Umbilical cord (tissue), 2 donors: ENCODE measurements around the gene UBXN10. TPM values are rescaled to one million over a fixed set of nuclear protein-coding genes. Genes with fewer than 3 reads are reported as not detected.

Experiments used
- DNase-seq: peaks from one replicate; pipeline ENCODE4 v3.0.0-alpha.2; 2015; ENCODE audit warnings: low spot score
- total RNA-seq: library from RNA; depleted of rRNA; stranded (reverse); fragments of >200 nt; gene quantifications from one replicate; pipeline ENCODE4 v1.2.3, GENCODE V29; 2014; ENCODE audit warnings: low replicate concordance; ENCODE audit not compliant: insufficient read depth

The UBXN10 gene
- total RNA-seq, 1 donor from 2014 or later: 0.48 TPM

DNA sequence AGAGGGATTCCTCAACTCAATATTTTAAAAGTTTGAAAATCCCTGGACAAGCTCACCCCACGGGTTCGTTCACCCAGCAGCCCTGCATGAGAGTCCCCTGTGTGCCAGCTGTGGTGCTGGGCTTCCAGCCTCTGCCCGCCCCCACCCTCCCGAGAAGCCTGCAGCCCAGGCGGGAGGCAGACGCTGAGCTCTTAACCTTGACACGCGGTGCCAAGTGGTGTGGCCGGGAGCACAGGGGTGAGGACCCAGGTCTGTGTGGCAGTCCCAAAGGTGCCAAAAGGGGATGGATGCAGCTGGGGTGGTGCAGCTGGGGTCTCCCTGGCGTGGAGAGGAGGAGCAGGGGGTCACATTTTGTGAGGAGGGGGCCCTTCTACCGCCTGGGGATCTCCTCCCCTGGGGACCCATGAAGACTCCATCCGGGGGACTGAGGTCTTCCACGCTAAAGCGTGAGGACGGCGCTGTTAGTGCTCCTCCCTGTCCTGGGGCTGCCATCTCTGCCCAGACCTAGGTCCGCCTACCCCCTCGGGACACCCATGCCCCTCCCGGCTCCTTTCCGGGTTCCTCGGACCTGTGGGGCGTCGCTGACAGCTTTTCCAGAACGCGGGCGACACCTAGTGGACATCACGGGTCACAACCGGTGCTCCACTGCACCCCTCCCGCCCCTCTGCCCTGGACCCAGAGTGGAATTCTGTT, 33.8 kb upstream of the UBXN10 start:
- peak; percentile 81 for DNase-seq

DNA sequence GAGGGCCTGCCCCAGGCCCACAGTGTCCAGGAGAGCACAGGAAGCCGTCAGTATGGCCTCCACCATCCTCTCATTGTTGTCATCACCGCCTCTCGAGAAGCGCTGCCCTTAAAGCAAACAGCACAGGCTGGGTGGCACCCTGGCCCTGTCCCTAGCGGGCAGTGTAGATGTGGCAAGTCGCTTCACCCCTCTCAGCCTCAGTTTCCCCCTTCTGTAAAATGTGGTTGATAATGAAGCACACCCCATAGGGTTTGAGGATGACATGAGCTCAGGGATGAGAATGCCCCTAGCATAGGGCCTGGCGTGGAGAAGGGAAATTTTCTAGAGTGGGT, 33.3 kb upstream of the UBXN10 start:
- no peak for DNase-seq

GRCh38 chr1:20153000-20153418, 32.9 kb upstream of the UBXN10 start:
- DNase-seq: no peak

GRCh38 chr1:20154301-20154831, 31.5 kb upstream of the UBXN10 start:
- DNase-seq: no peak

DNA sequence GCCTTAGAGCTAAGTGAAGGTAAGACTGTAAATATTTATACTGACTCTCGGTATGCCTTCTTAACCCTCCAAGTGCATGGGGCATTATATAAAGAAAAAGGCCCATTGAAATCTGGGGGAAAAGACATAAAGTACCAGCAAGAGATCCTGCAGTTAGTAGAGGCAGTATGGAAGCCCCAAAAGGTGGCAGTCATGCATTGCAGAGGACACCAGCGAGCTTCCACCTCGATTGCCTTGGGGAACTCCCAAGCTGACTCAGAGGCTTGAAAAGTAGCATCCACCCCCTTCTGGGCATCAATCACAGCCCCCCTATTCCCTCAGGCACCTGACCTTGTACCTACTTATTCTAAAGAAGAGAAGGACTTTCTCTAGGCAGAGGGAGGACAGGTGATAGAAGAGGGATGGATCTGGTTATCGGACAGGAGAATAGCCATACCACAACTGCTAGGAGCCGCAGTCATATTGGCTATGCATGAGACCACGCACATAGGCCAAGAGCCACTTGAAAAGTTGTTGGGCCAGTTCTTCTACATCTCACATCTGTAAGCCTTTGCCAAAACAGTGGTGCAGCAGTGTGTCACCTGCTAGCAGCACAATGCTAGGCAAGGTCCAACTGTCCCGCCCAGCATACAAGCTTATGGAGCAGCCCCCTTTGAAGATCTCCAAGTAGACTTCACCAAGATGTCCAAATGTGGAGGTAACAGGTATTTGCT, 27.4 kb upstream of the UBXN10 start:
- DNase-seq: no peak

- no peak for DNase-seq
These were observed 25.9 kb upstream of the UBXN10 start for GRCh38 chr1:20160034-20160433.

DNA sequence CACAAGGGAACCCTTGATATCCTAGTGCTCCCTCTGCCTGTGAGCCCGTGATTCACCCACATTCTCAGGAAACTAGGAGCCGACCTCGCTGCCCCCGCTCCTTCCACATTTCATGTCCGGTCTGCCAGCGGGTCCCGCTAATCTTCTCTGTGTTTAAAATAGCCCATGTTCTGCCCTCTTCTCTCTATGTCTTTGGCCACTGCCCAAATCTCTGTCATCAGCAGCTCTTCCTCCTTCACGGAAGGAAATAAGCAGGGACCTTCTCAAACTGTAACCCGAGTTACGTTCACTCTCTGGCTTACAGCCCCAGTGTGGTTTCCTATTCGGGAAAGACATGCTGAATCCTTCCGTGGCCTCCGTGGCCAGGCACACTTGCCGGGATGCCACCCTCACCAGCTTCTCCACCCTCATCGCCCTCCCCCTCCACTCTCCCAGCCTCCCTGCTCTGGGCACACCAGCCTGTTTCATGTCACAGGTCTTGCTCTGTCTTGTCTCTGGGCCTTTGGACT, 21.1 kb upstream of the UBXN10 start:
- DNase-seq: peak; percentile 56

DNA sequence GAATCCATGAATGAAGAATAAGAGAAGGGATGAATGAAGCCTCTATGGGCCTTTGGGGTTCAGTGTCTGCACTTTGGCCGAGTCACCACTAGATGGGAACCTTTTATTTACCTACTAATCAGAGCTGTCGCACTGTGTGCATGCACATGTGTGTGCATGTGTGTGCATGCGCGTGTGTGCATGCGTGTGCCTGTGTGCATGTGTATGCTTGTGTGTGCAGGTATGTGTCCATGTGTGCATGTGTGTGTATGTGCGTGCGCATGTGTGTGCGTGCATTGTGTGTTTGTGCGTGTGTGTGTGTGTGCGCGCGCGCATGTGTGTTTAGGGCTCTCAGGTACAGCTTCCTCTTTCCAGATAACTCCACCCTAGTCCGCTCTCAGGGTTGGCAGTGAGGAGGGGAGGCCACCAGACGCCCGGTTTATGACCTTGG, 20.4 kb upstream of the UBXN10 start:
- no peak for DNase-seq

DNA sequence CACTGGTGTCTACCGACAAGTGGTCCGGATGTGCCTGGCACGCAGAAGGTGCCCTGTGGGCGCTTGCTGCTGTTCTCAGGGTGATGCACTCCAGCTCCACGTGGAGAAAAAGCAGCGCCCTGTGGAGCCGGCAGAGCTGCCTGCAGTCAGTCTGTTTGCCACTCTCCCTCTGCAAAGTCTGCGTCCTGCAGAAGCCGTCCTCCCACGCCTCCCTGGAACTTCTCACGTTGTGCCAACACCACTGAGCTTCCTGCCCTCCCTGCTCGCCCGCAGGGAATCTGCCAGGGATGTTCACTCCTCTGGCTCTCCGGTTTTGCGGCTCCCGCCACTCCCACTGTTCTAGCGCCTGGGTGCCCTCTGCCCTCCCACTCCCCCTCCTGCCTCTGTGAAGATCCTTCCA, 19.8 kb upstream of the UBXN10 start:
- no peak for DNase-seq

DNA sequence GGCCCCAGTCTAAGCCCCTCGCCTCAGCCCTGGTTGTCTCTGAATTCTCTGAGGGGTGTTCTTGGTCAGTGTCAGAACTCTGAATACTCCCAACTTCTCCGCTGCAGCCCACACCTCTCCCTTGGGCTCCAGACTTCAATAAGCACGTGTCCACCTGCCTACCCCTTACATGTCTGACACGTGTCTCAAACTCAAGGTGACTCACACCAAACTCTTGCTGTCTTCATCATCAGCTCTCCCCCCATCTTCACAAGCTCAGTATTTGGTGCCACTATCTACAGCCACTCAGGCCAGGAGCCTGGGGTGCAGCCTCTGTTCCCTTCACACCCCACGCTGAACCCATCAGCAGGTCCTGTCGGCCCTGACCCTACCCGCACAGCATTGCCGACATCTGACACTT, 18.8 kb upstream of the UBXN10 start:
- DNase-seq: no peak

- peak; percentile 15 for DNase-seq
These were observed 17.1 kb upstream of the UBXN10 start for GRCh38 chr1:20168564-20169491.

- no peak for DNase-seq
These were observed 16.0 kb upstream of the UBXN10 start for GRCh38 chr1:20169932-20170331.

- no peak for DNase-seq
These were observed 13.8 kb upstream of the UBXN10 start for GRCh38 chr1:20172033-20172590.

DNA sequence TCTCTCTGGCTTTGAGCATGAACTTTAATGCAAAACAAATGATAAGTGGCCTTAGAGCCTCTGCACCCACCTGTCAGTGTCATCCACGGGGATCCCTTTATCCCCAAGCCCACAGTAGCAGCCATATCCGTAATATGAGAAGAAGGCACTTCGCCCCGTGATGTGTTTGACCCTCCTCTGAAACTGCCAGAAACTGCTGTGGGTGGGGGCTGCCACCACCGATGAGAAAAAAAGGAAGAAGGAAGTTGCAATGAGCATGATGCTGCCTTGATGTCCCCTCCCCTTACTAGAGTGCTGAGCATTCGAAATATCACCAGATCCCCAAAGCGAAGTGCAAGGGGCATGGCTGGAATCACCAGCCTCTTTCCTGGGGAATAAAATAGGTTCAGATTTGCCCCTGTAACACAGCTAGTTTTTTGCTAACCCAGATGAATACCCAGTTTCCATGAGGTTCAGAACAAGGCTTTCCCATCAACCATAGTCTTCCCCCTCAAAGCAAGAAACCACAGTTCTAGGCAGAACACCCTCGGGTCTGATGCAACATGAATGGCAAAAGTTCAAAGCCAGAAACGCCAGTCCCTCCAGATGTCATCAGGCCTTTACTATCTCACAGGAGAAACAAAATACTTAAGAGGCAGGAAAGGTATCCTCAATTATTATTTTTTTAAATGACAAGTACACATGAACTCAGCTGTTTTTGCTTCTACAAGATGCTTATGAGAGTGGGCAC, 10.8 kb upstream of the UBXN10 start:
- DNase-seq: peak; percentile 23

GRCh38 chr1:20178634-20179370, 7.1 kb upstream of the UBXN10 start:
- no peak for DNase-seq

DNA sequence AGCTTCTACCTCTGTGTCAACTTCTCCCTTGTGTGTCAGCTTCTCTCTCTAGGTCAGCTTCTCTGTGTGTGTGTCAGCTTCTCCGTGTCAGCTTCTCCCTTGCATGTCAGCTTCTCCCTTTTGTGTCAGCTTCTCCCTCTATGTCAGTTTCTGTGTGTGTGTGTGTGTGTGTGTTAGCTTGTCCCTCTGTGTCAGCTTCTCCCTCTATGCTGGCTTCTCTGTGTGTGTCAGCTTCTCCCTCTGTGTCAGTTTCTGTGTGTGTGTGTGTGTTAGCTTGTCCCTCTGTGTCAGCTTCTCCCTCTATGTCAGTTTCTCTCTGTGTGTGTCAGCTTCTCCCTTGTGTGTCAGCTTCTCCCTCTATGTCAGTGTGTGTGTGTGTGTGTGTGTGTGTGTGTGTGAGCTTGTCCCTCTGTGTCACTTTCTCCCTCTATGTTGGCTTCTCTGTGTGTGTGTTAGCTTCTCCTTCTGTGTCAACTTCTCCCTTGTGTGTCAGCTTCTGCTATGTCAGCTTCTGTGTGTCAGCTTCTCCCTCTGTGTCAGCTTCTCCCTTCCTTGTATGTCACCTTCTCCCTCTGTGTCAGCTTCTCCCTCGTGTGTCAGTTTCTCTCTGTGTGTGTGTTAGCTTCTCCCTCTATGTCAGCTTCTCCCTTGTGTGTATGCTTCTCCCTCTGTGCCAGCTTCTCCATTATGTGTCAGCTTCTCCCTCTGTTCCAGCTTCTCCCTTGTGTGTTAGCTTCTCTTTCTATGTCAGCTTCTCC, 6.3 kb upstream of the UBXN10 start:
- no peak for DNase-seq

GRCh38 chr1:20180129-20180843, 5.6 kb upstream of the UBXN10 start:
- peak; percentile 71 for DNase-seq

DNA sequence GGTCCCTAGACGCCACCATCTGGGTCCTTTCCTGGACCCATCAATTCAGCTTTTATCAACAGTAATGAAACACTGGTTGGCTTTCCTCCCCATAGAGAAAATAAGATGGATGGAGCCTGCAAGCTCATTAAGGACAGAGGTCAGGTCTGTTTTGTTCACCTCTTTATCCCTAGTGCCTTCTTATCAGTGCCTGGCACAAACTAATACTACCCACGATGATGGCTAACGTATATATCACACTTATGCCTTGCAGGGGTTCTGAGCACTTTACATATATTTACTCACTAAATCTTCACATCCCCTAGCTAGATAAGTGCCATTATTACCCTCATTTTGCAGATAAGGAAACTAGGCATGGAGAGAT, 5.1 kb upstream of the UBXN10 start:
- DNase-seq: no peak

- no peak for DNase-seq
These were observed 3.5 kb upstream of the UBXN10 start for GRCh38 chr1:20182415-20182814.
